T47D (cell line): ENCODE measurements around the gene DARS1.
"Not testable (repeated sequence)": the region's sequence is repeated elsewhere in the genome, so short reads cannot be mapped to it uniquely, and the experiment has no call there.

ENCODE experiments used
- DNase-seq, 2 experiments: peaks; one replicate each; pipeline versions ENCODE4 v3.0.0 to v3.0.0-alpha.2; 2011 to 2012; ENCODE audit warnings: low read depth in 1 of 2, low spot score in 1 of 2
- JUND ChIP-seq: IDR thresholded peaks from 2 replicates; pipeline ENCODE4 v1.6.1; 2012; ENCODE audit warnings: low read depth
- in situ Hi-C: cut with HindIII; loops from 2 replicates; pipeline ENCODE4 v1.10.0; 2016; ENCODE audit warnings: low sequenced_read_pairs, low pct_unique_long_range_greater_than_20kb

The DARS1 gene

GRCh38 chr2:135962366-135963123, 22.9 kb downstream of the DARS1 start:
- no peak for DNase-seq
- no peak for TF ChIP-seq JUND
- in situ Hi-C loops: no loop called here

- in situ Hi-C loops: no loop called here
- peak in 1 of 2 experiments; percentile 33 for DNase-seq
- no peak for TF ChIP-seq JUND
Observed at GRCh38 chr2:135960656-135961551, 24.5 kb downstream of the DARS1 start.

- in situ Hi-C loops: no loop called here
- DNase-seq: no peak
Observed at GRCh38 chr2:135960150-135960549, 25.3 kb downstream of the DARS1 start.

GRCh38 chr2:135958927-135959326, 26.5 kb downstream of the DARS1 start:
- in situ Hi-C loops: not testable (repeated sequence)

More at GRCh38 chr2:135960150-135960549, 25.3 kb downstream of the DARS1 start:
- TF ChIP-seq JUND: no peak

GRCh38 chr2:135954020-135954601, 31.3 kb downstream of the DARS1 start:
- no peak for DNase-seq
- no peak for TF ChIP-seq JUND
- in situ Hi-C loops: no loop called here

More at GRCh38 chr2:135958927-135959326, 26.5 kb downstream of the DARS1 start:
- DNase-seq: not testable (repeated sequence)

GRCh38 chr2:135952891-135953290, 32.5 kb downstream of the DARS1 start:
- TF ChIP-seq JUND: no peak
- DNase-seq: no peak
- in situ Hi-C loops: no loop called here

- in situ Hi-C loops: no loop called here
- DNase-seq: no peak
- TF ChIP-seq JUND: no peak
Observed at GRCh38 chr2:135951041-135951583, 34.3 kb downstream of the DARS1 start.

GRCh38 chr2:135949451-135950234, 35.8 kb downstream of the DARS1 start:
- no peak for TF ChIP-seq JUND
- in situ Hi-C loops: no loop called here
- no peak for DNase-seq

GRCh38 chr2:135948642-135949355, 36.6 kb downstream of the DARS1 start:
- in situ Hi-C loops: no loop called here
- TF ChIP-seq JUND: no peak
- no peak for DNase-seq

GRCh38 chr2:135948141-135948540, 37.3 kb downstream of the DARS1 start:
- no peak for TF ChIP-seq JUND
- in situ Hi-C loops: no loop called here
- no peak for DNase-seq

- in situ Hi-C loops: no loop called here
- no peak for TF ChIP-seq JUND
- no peak for DNase-seq
Observed at GRCh38 chr2:135947483-135947882, 37.9 kb downstream of the DARS1 start.
